Cardiac septum (tissue), 1 donor: ENCODE results near the gene CCR2. TPM values are rescaled to one million over a fixed set of nuclear protein-coding genes. Genes with fewer than 3 reads are reported as not detected.
A peak's percentile ranks its signal among the peaks of the same experiment; 100 is the strongest.
"Not testable (repeated sequence)": the region's sequence is repeated elsewhere in the genome, so short reads cannot be mapped to it uniquely, and the experiment has no call there.

Source experiments
- DNase-seq: peaks from one replicate; pipeline ENCODE4 v3.0.0-alpha.2; 2020; ENCODE audit warnings: low spot score
- intact Hi-C: fragments of 100-400 bp; cut with DNase I; formaldehyde crosslinking; loops from one replicate; pipeline ENCODE4 v1.14.0; 2022
- total RNA-seq: library from RNA; stranded (reverse); fragmentation: NEBNext Ultra II Directional; extraction: Animal tissue kit (Norgen Biotek cat#: 25700); gene quantifications from one replicate; pipeline ENCODE4 v1.2.1, GENCODE V29; 2021
- donor health status: DM: no; HTN: no; CAD: no.

The CCR2 gene
- total RNA-seq, 1 donor from 2014 or later, result 1.3 TPM

DNA sequence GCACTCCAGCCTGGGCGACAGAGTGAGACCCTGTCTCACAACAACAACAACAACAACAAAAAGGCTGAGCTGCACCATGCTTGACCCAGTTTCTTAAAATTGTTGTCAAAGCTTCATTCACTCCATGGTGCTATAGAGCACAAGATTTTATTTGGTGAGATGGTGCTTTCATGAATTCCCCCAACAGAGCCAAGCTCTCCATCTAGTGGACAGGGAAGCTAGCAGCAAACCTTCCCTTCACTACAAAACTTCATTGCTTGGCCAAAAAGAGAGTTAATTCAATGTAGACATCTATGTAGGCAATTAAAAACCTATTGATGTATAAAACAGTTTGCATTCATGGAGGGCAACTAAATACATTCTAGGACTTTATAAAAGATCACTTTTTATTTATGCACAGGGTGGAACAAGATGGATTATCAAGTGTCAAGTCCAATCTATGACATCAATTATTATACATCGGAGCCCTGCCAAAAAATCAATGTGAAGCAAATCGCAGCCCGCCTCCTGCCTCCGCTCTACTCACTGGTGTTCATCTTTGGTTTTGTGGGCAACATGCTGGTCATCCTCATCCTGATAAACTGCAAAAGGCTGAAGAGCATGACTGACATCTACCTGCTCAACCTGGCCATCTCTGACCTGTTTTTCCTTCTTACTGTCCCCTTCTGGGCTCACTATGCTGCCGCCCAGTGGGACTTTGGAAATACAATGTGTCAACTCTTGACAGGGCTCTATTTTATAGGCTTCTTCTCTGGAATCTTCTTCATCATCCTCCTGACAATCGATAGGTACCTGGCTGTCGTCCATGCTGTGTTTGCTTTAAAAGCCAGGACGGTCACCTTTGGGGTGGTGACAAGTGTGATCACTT is 18.8 kb downstream of the CCR2 start:
- intact Hi-C loops, result no loop called here
- DNase-seq, result no peak

DNA sequence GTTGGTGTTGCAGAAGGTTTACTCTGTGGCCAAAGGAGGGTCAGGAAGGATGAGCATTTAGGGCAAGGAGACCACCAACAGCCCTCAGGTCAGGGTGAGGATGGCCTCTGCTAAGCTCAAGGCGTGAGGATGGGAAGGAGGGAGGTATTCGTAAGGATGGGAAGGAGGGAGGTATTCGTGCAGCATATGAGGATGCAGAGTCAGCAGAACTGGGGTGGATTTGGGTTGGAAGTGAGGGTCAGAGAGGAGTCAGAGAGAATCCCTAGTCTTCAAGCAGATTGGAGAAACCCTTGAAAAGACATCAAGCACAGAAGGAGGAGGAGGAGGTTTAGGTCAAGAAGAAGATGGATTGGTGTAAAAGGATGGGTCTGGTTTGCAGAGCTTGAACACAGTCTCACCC is 20.8 kb downstream of the CCR2 start:
- intact Hi-C loops, result no loop called here
- no peak for DNase-seq

DNA sequence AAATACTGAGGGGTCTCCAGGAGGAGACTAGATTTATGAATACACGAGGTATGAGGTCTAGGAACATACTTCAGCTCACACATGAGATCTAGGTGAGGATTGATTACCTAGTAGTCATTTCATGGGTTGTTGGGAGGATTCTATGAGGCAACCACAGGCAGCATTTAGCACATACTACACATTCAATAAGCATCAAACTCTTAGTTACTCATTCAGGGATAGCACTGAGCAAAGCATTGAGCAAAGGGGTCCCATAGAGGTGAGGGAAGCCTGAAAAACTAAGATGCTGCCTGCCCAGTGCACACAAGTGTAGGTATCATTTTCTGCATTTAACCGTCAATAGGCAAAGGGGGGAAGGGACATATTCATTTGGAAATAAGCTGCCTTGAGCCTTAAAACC is 21.3 kb downstream of the CCR2 start:
- DNase-seq, result no peak
- intact Hi-C loops, result no loop called here

DNA sequence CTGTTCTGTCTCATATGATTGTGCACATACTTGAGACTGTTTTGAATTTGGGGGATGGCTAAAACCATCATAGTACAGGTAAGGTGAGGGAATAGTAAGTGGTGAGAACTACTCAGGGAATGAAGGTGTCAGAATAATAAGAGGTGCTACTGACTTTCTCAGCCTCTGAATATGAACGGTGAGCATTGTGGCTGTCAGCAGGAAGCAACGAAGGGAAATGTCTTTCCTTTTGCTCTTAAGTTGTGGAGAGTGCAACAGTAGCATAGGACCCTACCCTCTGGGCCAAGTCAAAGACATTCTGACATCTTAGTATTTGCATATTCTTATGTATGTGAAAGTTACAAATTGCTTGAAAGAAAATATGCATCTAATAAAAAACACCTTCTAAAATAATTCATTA is 21.9 kb downstream of the CCR2 start:
- intact Hi-C loops, result no loop called here

DNA sequence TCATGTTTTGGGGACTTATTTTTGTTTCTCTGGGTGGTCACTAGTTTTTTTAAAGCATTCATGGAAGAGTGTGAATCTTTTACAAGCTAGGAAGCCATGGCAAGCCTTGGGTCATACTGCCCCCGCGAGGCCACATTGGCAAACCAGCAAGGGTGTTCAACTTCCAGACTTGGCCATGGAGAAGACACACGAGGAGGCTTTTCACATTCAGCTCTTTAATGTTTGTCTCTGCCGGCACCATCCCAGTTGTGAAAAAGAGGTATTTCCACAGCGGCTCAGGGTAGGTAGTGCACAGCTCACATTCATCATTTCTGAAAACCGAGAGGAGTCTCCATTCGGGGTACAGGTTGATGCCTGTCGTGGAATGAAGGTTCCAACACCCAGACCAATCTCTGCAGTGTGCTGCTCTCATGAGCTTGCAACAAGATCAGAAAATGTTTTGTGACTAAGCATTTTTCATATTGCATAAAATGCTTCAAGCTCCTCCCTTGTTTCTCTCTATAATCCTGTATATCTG is 24.6 kb downstream of the CCR2 start:
- intact Hi-C loops, result no loop called here
- peak; percentile 83 for DNase-seq

More for the DNA sequence above, 21.9 kb downstream of the CCR2 start:
- DNase-seq, result no peak

DNA sequence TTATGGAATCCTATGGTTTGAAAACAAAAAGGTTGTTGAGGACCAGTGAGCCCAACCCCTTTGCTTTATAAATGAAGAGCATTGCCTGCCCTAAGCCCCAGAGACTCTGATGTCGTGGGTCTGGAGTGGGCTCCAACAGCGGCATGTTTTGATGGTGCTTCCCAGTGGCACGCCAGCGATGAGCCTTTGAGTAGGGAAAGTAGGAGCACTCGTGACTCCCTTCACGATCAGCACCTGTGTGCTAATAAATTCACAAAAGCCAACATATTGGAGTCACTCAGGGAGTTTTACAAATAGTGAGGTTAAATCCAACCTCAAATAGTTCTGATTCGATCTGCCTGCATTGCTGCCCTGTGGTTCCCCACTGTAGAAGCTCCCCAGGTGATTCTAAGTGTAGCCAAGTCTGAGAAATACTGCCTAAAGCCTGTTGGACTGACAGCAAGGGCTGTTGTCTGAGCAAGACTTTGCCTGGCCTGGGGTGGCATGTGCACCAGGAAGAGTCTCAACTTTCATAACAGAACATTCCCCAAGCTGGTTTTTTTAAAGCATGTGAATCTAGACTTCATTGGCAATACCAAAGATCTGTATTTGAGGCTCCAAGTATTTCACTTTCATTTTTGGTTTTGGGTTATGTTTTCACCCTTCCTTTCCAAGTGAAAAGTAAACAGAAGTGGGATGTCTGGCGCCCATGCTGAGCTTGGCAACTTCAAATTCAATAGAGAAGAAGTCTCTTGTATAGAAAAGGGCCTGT is 26.7 kb downstream of the CCR2 start:
- intact Hi-C loops, result no loop called here
- no peak for DNase-seq

DNA sequence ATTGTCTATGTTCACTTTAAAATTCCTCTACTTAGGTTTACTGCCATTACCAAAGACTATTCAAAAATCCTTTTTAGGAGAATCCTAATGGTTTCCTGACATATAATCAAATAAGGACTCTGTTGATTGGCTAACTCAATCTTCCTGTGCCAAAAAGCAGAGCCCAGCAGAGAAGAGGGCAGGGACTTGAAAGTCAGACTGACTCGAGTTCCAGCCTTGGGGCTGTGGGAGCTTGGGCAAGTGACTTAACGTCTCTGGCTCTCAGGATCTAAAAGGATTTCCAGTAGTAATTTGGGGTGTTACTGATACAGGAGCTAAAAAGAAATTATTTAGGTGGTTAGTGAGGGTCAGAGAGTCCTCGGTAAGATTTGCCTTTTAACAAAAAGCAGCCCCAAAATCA is 27.7 kb downstream of the CCR2 start:
- intact Hi-C loops, result no loop called here
- DNase-seq, result no peak

DNA sequence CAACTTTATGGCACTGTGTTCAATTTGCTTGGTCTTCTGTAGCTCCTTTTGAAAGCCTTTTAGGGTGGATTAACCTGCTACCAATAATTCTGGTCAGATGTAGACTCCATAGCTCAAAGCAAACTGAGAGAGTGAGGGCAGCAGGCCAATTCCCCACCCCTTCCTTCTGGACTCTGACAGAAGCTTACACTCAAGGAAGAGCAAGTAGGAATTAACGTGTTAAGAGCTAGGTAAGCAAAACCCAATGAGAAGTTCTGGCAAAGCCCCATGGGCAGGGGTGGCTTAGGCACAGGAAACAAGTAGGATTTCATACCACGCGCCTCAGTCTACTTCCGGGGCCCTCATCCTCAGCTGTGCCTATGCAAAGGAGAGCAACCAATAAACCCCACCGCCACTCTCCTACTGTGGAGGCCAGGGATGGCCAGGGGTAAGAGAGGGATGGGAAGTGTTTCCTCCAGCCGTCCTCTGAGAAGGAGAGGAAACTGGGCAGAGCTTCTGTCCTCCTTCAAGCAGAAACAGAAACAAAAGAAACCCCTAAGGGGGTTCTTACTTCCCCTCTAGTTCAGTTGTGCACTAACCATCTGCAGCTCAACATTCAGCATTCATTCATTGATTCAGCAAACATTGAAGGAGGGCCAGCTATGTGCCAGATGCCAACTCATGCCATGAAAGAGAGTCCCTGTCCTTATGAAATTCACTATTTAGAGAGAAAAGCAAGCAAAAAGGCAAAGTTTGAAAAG is 29.5 kb downstream of the CCR2 start:
- no peak for DNase-seq
- intact Hi-C loops, result no loop called here

DNA sequence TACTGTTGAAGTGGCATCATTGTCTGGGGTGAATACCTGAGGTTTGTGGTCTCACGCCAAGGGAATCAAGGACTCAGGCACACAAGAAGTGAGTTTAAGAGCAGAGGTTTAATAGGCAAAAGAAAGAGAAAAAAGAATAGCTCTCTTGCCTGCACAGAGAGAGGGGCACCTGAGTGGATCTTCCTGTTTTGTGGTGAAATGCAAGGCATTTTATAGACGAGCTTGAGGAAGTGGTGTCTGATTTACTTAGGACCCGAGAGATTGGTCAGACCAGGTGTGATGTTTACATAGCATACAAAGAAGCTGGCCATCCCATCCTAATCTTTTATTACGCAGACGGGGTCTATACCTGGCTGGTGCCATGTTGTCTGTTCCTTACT is 30.0 kb downstream of the CCR2 start:
- intact Hi-C loops, result no loop called here
- no peak for DNase-seq

DNA sequence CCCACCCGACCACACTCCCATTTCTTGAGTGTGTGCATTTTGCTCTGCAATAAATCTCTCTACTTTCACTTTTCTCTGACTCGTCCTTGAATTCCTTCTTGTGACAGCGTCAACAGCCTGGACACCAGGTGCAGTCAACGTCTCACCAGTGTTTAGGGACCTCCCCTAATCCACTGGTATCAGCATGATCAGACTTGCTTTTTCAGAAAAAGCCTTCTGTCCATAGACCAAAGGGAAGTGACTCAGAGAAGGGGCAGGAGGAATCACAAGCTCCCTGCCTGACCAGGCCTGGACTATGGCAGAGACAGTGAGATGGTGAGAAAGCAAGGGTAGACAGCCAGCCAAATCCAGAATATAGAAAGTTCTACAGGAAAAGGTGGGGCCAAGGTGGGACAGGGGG is 32.3 kb downstream of the CCR2 start:
- no peak for DNase-seq
- intact Hi-C loops, result no loop called here

DNA sequence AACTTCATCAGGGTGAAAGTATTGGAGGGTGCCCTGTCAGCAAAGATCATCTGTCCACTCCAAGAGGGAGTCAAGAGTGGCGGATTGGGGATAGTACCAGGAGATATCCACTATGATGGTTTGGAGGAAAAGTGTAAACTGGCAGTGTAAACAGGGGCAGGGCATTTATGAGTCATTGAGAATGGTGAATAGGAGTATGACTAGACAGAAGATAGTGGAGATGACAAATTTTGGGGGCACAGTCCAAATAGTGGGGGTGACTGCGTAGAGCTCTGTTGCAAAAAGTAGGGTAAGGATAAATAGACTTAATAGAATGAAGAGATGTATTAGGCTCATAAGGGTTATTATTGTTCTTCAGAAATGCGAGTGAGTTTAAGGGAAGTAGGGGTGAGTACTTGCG is 34.9 kb downstream of the CCR2 start:
- intact Hi-C loops, DNase-seq: not testable (repeated sequence)

DNA sequence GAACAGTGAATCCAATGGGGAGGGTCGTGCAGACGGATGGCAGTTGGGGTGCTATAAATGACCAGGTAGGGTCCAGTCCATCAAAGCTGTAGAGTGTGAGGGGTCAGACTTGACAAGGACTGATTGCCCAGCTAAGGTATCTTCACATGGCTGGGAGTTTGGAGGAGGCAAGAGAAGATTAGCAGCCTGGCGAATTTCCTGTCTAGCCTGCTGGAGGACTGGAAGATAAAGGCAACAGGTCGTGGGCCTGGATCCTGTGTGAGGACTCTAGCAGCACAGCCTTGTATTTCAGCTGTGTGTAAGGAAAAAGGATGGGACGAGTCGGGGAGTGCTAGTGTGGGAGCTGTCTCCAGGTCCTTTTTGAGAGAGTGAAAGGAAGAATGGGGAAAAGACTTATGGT is 35.4 kb downstream of the CCR2 start:
- no peak for DNase-seq

DNA sequence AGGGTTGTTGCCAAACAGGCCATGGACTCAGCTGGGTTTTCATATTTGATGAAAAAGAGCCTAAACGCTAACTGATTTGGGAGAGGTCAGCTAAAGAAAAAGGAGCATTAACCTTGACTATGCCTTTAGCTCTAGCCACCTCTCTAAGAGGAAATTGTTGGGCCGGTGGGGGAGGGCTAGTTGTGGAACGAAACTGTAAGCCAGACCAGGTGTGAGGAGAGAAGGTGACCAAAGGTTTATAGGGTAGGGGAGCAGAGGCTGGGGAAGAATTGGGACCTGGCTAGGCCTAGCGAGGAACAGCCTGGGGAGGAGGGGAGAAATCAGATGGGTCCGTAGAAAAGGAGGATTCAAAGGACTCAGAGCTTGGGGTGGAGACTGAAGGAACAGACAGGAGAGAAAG is 37.6 kb downstream of the CCR2 start:
- DNase-seq, intact Hi-C loops: not testable (repeated sequence)

More for the DNA sequence above, 35.4 kb downstream of the CCR2 start:
- intact Hi-C loops, result no loop called here

DNA sequence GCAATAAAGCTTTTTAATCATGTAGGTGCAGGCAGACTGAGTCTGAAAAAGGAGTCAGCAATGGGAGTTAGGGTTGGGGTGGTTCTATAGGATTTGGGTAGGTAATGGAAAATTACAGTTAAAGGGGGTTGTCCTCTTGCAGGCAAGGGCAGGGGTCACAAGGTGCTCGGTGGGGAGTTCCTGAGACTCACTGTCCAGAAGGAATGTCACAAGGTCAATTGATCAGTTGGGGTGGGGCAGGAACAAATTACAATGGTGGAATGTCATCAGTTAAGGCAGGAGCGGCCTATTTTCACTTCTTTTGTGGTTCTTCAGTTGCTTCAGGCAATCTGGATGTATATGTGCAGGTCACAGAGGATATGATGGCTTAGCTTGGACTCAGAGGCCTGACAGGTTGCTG is 39.1 kb downstream of the CCR2 start:
- intact Hi-C loops, result no loop called here
- DNase-seq, result no peak

DNA sequence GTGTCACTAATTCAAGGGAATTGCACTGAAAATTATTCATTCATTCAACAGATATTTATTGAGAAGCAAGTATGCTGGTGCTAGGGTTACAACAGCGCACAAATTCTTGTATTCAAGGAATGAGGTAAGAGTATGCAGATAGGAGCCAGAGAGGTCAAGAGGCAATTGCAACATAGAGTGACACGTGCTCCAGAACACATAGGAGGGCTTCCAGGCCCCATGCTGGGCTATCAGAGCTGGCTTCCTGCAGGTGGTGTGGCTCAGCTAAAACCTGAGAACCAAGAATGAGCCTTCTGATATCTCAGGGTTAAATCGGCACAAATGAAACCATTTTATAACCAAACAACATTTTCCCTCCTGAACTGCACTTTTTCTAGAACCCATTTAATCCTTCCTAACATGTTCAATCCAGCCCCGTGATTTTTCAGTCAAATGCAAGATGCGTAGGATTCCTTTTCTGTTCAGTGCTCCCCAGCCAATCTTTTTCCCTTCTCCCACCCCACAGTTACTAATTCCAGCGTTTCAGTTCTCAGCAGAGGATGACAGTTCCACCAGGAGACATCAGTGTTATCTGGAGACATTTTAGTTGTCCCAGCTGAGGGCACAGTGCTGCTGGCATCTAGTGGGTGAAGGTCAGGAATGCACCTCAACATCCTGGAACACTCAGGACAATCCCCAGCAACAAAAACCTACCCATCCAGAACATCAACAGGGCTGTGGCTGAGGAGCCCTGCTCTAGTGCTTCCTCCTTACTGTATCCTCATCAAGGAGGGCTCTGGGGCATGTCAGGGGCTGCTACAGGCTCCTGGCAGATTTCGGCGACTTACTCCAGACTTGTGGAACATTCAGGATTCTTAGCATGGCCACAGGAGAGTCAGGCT is 39.9 kb downstream of the CCR2 start:
- DNase-seq, result no peak
- intact Hi-C loops, result no loop called here

DNA sequence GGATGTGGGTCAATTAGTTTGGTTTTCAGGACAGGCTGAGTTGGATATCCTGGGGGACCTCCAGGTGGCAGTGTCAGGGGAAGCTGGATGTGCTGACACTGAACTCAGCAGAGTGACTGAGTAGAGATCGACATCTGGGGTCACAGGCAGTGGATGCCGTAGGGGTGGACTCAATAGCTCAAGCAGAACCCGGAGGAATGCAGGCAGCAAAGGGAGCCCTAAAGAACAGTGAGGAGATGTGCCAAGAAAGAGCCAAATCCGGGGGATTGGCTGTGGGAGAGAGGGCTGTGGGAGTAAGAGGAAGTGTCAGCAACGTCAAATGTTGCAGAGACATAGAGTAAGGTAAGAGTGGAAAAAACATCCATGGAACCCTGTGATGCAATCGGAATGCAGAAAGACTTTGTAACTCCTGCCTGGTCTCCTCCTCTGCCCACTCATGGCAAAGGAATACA is 41.3 kb downstream of the CCR2 start:
- intact Hi-C loops, result no loop called here
- no peak for DNase-seq

DNA sequence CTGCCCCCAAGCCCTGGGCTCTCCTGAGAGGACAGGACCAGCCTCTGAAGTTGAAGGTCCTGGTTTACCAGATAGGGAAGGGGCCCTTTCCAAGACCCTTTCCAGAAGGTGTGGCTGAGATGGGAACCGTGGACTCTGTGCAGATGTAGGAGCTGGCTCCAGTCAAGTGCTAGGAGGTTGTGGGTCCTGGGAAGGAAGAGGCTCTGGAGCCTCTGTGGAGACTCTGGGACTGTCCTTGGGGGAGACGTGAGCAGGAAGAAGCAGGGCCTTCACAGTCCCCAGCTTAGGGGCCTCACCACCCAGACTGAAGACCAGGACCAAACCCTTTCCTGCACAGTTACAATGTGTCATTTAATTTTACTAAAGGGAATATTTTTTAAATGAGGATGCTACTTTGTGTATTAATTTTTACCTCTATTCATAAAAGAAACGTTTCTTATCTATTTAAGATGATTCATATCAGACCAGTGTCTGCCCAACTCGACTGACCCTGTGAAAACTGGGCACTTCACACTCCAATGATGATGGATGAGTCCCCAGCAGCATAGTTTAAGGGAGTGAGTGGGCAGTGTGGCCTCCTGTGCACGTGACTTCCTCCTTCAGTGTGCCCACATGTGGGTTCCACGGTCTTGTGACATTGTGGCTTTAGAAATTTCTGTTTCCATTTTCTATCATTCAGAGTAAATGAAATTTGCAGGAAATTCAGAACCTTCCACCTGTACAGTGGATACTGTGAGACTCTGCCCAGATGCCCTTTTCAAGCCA is 42.0 kb downstream of the CCR2 start:
- no peak for DNase-seq

DNA sequence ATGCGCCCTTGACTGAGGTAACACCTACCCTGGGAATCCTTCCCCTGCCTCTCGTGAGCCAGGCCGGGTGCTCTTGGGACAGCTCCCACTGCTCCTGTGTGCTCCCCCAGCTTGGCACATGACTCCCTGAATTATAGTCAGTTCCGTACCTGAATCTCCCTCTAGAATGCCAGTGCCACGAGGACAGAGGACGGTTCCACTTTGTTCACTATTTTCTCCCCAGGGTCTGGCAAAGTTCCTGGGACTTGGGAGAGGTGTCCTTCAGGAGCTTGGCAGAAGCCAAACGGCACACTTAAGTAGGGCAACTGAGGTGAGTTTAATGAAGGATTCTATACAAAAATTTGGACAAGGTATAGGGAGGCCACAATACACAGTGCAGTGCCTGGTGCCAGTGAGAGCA is 43.2 kb downstream of the CCR2 start:
- intact Hi-C loops, result no loop called here
- no peak for DNase-seq

More for the DNA sequence above, 42.0 kb downstream of the CCR2 start:
- intact Hi-C loops, result no loop called here
